MCF 10A (cell line): ENCODE measurements around the gene CD96. TPM values are rescaled to one million over a fixed set of nuclear protein-coding genes. Genes with fewer than 3 reads are reported as not detected.
A peak's percentile ranks its signal among the peaks of the same experiment; 100 is the strongest.
"Not testable (repeated sequence)": the region's sequence is repeated elsewhere in the genome, so short reads cannot be mapped to it uniquely, and the experiment has no call there.

Experiments used
- BruUV-seq: library from RNA; stranded (reverse); fragments of 400-500 nt; replicated peaks from 2 replicates; lab custom pipeline; 2021; lab: Mats Ljungman, UMichigan
- CTCF ChIA-PET: fragments of 300-600 bp; sonication (Branson Sonifier 250); formaldehyde crosslinking; extraction: SDS; loops from one replicate; lab custom pipeline; 2021; ENCODE audit warnings: antibody characterized with exemption, inconsistent platforms; lab: Yijun Ruan, JAX
- POLR2A ChIA-PET: fragments of 300-600, 350-650 bp; sonication (Branson Sonifier 250); formaldehyde crosslinking; extraction: SDS; loops from one replicate; lab custom pipeline; 2020; ENCODE audit warnings: antibody characterized with exemption, inconsistent platforms; lab: Yijun Ruan, JAX
- DNase-seq: peaks from one replicate; pipeline ENCODE4 v3.0.0-alpha.2; 2018; ENCODE audit not compliant: unreplicated experiment
- H3K27ac Mint-ChIP-seq: one replicate; pipeline ENCODE4 v1.8.0; 2022; ENCODE audit warnings: mild to moderate bottlenecking, low read depth, mixed read lengths; ENCODE audit not compliant: unreplicated experiment
- H3K27me3 Mint-ChIP-seq: one replicate; pipeline ENCODE4 v1.8.0; 2022; ENCODE audit warnings: mixed read lengths; ENCODE audit not compliant: insufficient read depth, unreplicated experiment
- H3K36me3 Mint-ChIP-seq: one replicate; pipeline ENCODE4 v1.8.0; 2022; ENCODE audit warnings: mild to moderate bottlenecking, moderate library complexity, mixed read lengths; ENCODE audit not compliant: insufficient read depth, unreplicated experiment
- H3K4me1 Mint-ChIP-seq: one replicate; pipeline ENCODE4 v1.8.0; 2022; ENCODE audit warnings: mixed read lengths; ENCODE audit not compliant: insufficient read depth, unreplicated experiment
- H3K4me3 Mint-ChIP-seq: one replicate; pipeline ENCODE4 v1.8.0; 2022; ENCODE audit warnings: mild to moderate bottlenecking, moderate library complexity, mixed read lengths; ENCODE audit not compliant: unreplicated experiment
- H3K9me3 Mint-ChIP-seq: one replicate; pipeline ENCODE4 v1.8.0; 2022; ENCODE audit warnings: mixed read lengths; ENCODE audit not compliant: unreplicated experiment
- intact Hi-C: fragments of 100-400 bp; cut with micrococcal nuclease; formaldehyde crosslinking; loops from 2 replicates; pipeline ENCODE4 v1.14.1; 2022
- total RNA-seq: library from RNA; stranded (reverse); gene quantifications from 2 replicates; pipeline ENCODE4 v1.2.3, GENCODE V29; 2022
- TF ChIP-seq, protein P1 (sequence below): fragments of 200-600 bp; IDR thresholded peaks from one replicate; pipeline ENCODE4 v1.8.0; 2022; ENCODE audit warnings: antibody characterized with exemption, mild to moderate bottlenecking; ENCODE audit not compliant: unreplicated experiment

CD96 gene
- total RNA-seq, 1 experiment from 2014 or later: 0.09 TPM

DNA sequence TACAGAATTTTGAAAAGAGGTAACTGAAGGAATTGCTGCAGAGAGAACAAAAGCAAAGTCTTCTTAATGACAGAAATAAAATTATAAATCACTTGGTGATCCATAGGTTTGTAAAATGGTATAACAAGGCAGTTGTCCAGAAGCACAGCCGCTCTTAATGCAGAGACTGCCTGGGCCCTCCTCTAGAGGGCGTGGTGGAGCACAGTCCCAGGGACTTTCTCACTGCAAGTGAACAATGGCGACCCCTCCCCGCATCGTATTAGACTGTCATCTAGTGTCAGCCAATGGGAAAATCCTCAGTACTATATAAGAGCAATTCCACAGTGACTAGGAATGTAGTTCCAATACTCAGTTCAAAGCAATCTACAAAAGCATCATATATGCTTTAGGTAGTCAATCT, 79.5 kb downstream of the CD96 start:
- DNase-seq: peak; percentile 39
- no peak overlapping the region for H3K4me3 Mint-ChIP-seq
- TF ChIP-seq, protein P1, sequence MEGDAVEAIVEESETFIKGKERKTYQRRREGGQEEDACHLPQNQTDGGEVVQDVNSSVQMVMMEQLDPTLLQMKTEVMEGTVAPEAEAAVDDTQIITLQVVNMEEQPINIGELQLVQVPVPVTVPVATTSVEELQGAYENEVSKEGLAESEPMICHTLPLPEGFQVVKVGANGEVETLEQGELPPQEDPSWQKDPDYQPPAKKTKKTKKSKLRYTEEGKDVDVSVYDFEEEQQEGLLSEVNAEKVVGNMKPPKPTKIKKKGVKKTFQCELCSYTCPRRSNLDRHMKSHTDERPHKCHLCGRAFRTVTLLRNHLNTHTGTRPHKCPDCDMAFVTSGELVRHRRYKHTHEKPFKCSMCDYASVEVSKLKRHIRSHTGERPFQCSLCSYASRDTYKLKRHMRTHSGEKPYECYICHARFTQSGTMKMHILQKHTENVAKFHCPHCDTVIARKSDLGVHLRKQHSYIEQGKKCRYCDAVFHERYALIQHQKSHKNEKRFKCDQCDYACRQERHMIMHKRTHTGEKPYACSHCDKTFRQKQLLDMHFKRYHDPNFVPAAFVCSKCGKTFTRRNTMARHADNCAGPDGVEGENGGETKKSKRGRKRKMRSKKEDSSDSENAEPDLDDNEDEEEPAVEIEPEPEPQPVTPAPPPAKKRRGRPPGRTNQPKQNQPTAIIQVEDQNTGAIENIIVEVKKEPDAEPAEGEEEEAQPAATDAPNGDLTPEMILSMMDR: peak; percentile 39
- H3K27me3 Mint-ChIP-seq: no peaks in the 10 kb centered on the region
- POLR2A ChIA-PET: no interaction called here
- H3K4me1 Mint-ChIP-seq: peaks cover 20% of the 10 kb centered on the region
- CTCF ChIA-PET: interaction anchor here (0.6 to 1.0 kb wide), 2 partner anchors 11 to 394 kb away, joined by 3 read pairs; no protein-coding TSS in a partner anchor
- no peak overlapping the region for H3K27ac Mint-ChIP-seq
- no peaks in the 10 kb centered on the region for H3K36me3 Mint-ChIP-seq
- no TSS peak for BruUV-seq
- H3K9me3 Mint-ChIP-seq: no peaks in the 10 kb centered on the region
- intact Hi-C loops: loop anchor here (1.0 kb wide), 1 partner anchor 44 kb away; no protein-coding TSS in a partner anchor

DNA sequence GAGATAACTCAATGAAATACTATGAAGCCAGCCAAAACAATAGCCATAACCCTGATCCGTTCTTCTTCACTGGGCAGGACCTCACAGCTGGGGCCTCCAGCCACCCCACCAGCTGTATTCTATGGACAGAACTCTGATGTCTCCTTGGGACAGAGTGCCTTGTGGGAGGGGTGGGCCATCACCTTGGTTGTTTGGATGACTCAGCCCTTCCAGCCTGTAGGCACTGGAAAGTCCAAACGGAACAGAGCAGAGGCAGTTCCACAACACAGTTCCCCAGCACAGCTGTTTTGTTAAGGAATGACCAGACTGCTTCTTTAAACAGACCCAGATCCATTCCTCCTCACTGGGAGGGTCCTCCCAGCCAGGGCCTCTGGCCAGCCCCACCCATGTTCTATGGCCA, 85.1 kb downstream of the CD96 start:
- POLR2A ChIA-PET: no interaction called here
- peaks cover 19% of the 10 kb centered on the region for H3K9me3 Mint-ChIP-seq
- H3K4me1 Mint-ChIP-seq: peaks cover 6% of the 10 kb centered on the region
- TF ChIP-seq, protein P1: no peak
- no peak overlapping the region for H3K4me3 Mint-ChIP-seq
- no peak overlapping the region for H3K27ac Mint-ChIP-seq
- intact Hi-C loops: no loop called here
- CTCF ChIA-PET: interaction anchor here (0.6 to 1.8 kb wide), 4 partner anchors 9 to 49 kb away, joined by 3 to 6 read pairs (median 4); no protein-coding TSS in a partner anchor
- peak; percentile 23 for DNase-seq
- H3K27me3 Mint-ChIP-seq: no peaks in the 10 kb centered on the region
- no TSS peak for BruUV-seq
- H3K36me3 Mint-ChIP-seq: no peaks in the 10 kb centered on the region

DNA sequence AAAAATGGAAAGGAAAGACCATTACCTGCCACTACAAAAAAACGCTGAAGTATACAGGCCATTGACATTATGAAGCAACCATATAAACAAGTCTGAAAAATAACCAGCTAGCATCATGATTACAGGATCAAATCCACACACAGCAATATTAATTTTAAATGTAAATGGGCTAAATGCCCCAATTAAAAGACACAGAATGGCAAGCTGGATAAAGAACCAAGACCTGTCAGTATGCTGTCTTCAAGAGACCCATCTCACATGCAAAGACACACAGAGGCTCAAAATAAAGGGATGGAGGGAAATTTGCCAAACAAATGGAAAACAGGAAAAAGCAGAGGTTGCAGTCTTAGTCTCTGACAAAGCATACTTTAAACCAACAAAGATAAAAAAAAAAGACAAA, 87.0 kb downstream of the CD96 start:
- H3K27ac Mint-ChIP-seq, intact Hi-C loops, H3K36me3 Mint-ChIP-seq, DNase-seq, H3K4me3 Mint-ChIP-seq, H3K27me3 Mint-ChIP-seq, H3K4me1 Mint-ChIP-seq, BruUV-seq, POLR2A ChIA-PET: not testable (repeated sequence)
- peaks cover 19% of the 10 kb centered on the region for H3K9me3 Mint-ChIP-seq
- CTCF ChIA-PET: interaction anchor here (0.6 to 1.4 kb wide), 2 partner anchors 37 to 51 kb away, joined by 3 to 5 read pairs; no protein-coding TSS in a partner anchor

DNA sequence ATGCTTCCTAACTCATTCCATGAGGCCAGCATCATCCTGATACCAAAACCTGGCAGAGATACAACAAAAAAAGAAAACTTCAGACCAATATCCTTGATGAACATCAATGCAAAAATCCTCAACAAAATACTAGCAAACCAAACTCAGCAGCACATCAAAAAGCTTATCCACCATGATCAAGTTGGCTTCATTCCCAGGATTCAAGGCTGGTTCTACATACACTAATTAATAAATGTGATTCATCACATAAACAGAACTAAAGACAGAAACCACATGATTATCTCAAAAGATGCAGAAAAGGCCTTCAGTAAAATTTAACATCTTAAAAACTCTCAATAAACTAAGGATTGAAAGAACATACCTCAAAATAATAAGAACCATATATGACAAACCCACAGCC, 88.6 kb downstream of the CD96 start:
- DNase-seq, H3K4me1 Mint-ChIP-seq, H3K27ac Mint-ChIP-seq, H3K27me3 Mint-ChIP-seq, intact Hi-C loops, H3K36me3 Mint-ChIP-seq, H3K4me3 Mint-ChIP-seq, BruUV-seq, CTCF ChIA-PET: not testable (repeated sequence)
- peaks cover 19% of the 10 kb centered on the region for H3K9me3 Mint-ChIP-seq
- POLR2A ChIA-PET: interaction anchor here (1.1 kb wide), 1 partner anchor 14 kb away, joined by 4 read pairs; no protein-coding TSS in a partner anchor

DNA sequence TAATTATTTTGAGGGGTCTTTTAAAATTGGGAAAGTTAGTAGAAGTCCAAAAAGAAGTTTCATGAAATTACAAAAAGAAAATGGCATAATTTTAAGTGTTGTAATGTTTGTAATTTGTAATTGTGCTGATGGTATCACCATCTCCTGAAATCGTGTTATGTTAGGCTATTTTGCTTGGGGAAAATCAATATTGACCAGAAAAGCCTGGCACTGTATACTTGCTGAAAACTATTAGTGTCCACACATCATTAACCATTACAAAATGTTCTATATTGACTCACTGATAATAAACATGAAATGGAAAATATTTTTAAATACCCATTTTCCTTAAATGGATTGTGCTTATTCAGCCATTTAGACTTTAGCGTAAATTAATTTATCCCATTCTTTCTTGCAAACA, 93.4 kb downstream of the CD96 start:
- no peak overlapping the region for H3K27ac Mint-ChIP-seq
- no peaks in the 10 kb centered on the region for H3K27me3 Mint-ChIP-seq
- ChIA-PET POLR2A (no interaction called here), CTCF (interaction anchor here (0.6 kb wide), 1 partner anchor 9 kb away, joined by 3 read pairs; no protein-coding TSS in a partner anchor)
- H3K4me3 Mint-ChIP-seq: no peak overlapping the region
- TF ChIP-seq, protein P1: no peak
- H3K9me3 Mint-ChIP-seq: no peaks in the 10 kb centered on the region
- DNase-seq: no peak
- BruUV-seq: no TSS peak
- no peaks in the 10 kb centered on the region for H3K36me3 Mint-ChIP-seq
- intact Hi-C loops: no loop called here
- H3K4me1 Mint-ChIP-seq: no peaks in the 10 kb centered on the region
